ENCODE data around the gene RPL22. TPM values are rescaled to one million over a fixed set of nuclear protein-coding genes. Genes with fewer than 3 reads are reported as not detected.

RPL22 gene
- total RNA-seq, 1 experiment from 2014 or later = 456 TPM

- Histone ChIP-seq H3K4me3 (replicated peaks in 1 of 2; ENCODE audit: low read depth in 1 of 2, low read length in 2 of 2) (no peak overlapping the region), H4K20me1 (ENCODE audit: insufficient read depth) (no peaks in the 10 kb centered on the region), H3K9ac (ENCODE audit: low read length) (no peak overlapping the region), H3K79me2 (ENCODE audit: insufficient read depth, low read length) (no peaks in the 10 kb centered on the region), H3K27ac (ENCODE audit: low read depth, low read length) (no peak overlapping the region), H3K4me2 (ENCODE audit: low read length) (no peak overlapping the region), H3K36me3 (ENCODE audit: control insufficient read depth in 1 of 2, insufficient read depth in 2 of 2, low read length in 2 of 2) (no peaks in the 10 kb centered on the region), H3K9me2 (ENCODE audit: insufficient read depth) (no peaks in the 10 kb centered on the region), H3K9me3 (ENCODE audit: control insufficient read depth in 1 of 2, insufficient read depth in 1 of 2, low read depth in 1 of 2, low read length in 2 of 2) (no peaks in the 10 kb centered on the region), H2AFZ (ENCODE audit: low read depth, low read length, poor library complexity, severe bottlenecking) (no peak overlapping the region), H3K27me3 (ENCODE audit: insufficient read depth, low read length) (no peaks in the 10 kb centered on the region), H3K4me1 (ENCODE audit: control insufficient read depth in 1 of 2, insufficient read depth in 2 of 2, low read length in 2 of 2) (no peaks in the 10 kb centered on the region)
- intact Hi-C loops (cut with micrococcal nuclease) = no loop called here
- ChIA-PET CTCF (no interaction called here), POLR2A (no interaction called here), RAD21 (ENCODE audit: low non-redundant PET in 1 of 2, low total read pairs in 2 of 2, uncharacterized antibody in 2 of 2, unreplicated experiment in 2 of 2) (no interaction called here)
- no peak for DNase-seq (ENCODE audit: low read depth, low spot score)
- ATAC-seq = no peak
- TF ChIP-seq ZFX (IDR thresholded peaks at IDR 0.05) (no peak), TCF7L2 (IDR thresholded peaks at IDR 0.05; ENCODE audit: borderline replicate concordance, extremely low read depth, insufficient read depth, insufficient read length) (no peak), EZH2phosphoT487 (IDR thresholded peaks at IDR 0.05; ENCODE audit: borderline replicate concordance) (no peak), EZH2 (IDR thresholded peaks at IDR 0.05) (no peak), SP1 (IDR thresholded peaks at IDR 0.05; ENCODE audit: low read depth) (no peak), POLR2A (IDR thresholded peaks at IDR 0.05; ENCODE audit: borderline replicate concordance, extremely low read depth, insufficient read depth, insufficient read length) (no peak), ZNF274 (IDR thresholded peaks at IDR 0.05; ENCODE audit: low read depth, low read length) (no peak), ELF1 (IDR thresholded peaks at IDR 0.05; ENCODE audit: borderline replicate concordance, low read depth) (no peak), CEBPB (IDR thresholded peaks at IDR 0.05; ENCODE audit: low read depth) (no peak)
- no TSS peak for BruUV-seq (replicated peaks)
These were observed 33.9 kb downstream of the RPL22 start for GRCh38 chr1:6165441-6165985.

- Histone ChIP-seq H3K4me2 (ENCODE audit: low read length) (no peak overlapping the region), H4K20me1 (ENCODE audit: insufficient read depth) (no peaks in the 10 kb centered on the region), H3K4me1 (ENCODE audit: control insufficient read depth in 1 of 2, insufficient read depth in 2 of 2, low read length in 2 of 2) (no peaks in the 10 kb centered on the region), H3K27ac (ENCODE audit: low read depth, low read length) (no peak overlapping the region), H3K79me2 (ENCODE audit: insufficient read depth, low read length) (no peaks in the 10 kb centered on the region), H3K4me3 (replicated peaks in 1 of 2; ENCODE audit: low read depth in 1 of 2, low read length in 2 of 2) (no peak overlapping the region), H2AFZ (ENCODE audit: low read depth, low read length, poor library complexity, severe bottlenecking) (no peak overlapping the region), H3K9me2 (ENCODE audit: insufficient read depth) (no peaks in the 10 kb centered on the region), H3K27me3 (ENCODE audit: insufficient read depth, low read length) (no peaks in the 10 kb centered on the region), H3K36me3 (ENCODE audit: control insufficient read depth in 1 of 2, insufficient read depth in 2 of 2, low read length in 2 of 2) (no peaks in the 10 kb centered on the region), H3K9ac (ENCODE audit: low read length) (no peak overlapping the region), H3K9me3 (ENCODE audit: control insufficient read depth in 1 of 2, insufficient read depth in 1 of 2, low read depth in 1 of 2, low read length in 2 of 2) (no peaks in the 10 kb centered on the region)
- CTCF ChIA-PET = no interaction called here
- POLR2A ChIA-PET = no interaction called here
- RAD21 ChIA-PET (ENCODE audit: low non-redundant PET in 1 of 2, low total read pairs in 2 of 2, uncharacterized antibody in 2 of 2, unreplicated experiment in 2 of 2) = no interaction called here
- no TSS peak for BruUV-seq (replicated peaks)
- intact Hi-C loops (cut with micrococcal nuclease) = no loop called here
- no peak for DNase-seq (ENCODE audit: low read depth, low spot score)
- ATAC-seq = no peak
- no peak for TF ChIP-seq TCF7L2 (IDR thresholded peaks at IDR 0.05; ENCODE audit: borderline replicate concordance, extremely low read depth, insufficient read depth, insufficient read length)
- TF ChIP-seq MAX (IDR thresholded peaks at IDR 0.05) = no peak
- no peak for TF ChIP-seq CEBPB (IDR thresholded peaks at IDR 0.05; ENCODE audit: low read depth)
- no peak for TF ChIP-seq ELF1 (IDR thresholded peaks at IDR 0.05; ENCODE audit: borderline replicate concordance, low read depth)
- TF ChIP-seq YY1 (IDR thresholded peaks at IDR 0.05; ENCODE audit: extremely low read depth, insufficient replicate concordance, low read depth, low read length) = no peak
- TF ChIP-seq SP1 (IDR thresholded peaks at IDR 0.05; ENCODE audit: low read depth) = no peak
- TF ChIP-seq POLR2AphosphoS5 (IDR thresholded peaks at IDR 0.05; ENCODE audit: low read depth, low read length) = no peak
- no peak for TF ChIP-seq EGR1 (IDR thresholded peaks at IDR 0.05; ENCODE audit: low read depth)
- TF ChIP-seq CBX3 (IDR thresholded peaks at IDR 0.05; ENCODE audit: low read depth) = no peak
- no peak for TF ChIP-seq EZH2 (IDR thresholded peaks at IDR 0.05)
- TF ChIP-seq FOSL1 (IDR thresholded peaks at IDR 0.05; ENCODE audit: low read depth) = no peak
- no peak for TF ChIP-seq EZH2phosphoT487 (IDR thresholded peaks at IDR 0.05; ENCODE audit: borderline replicate concordance)
- TF ChIP-seq SIN3A (IDR thresholded peaks at IDR 0.05; ENCODE audit: low read depth) = no peak
- TF ChIP-seq REST (IDR thresholded peaks at IDR 0.05; ENCODE audit: low read depth) = no peak
- no peak for TF ChIP-seq JUND (IDR thresholded peaks at IDR 0.05)
These were observed 34.4 kb downstream of the RPL22 start for GRCh38 chr1:6165027-6165426.
